ENCODE measurements around the gene UBE2E2.

The UBE2E2 gene

GRCh38 chr3:23192816-23193215, 10.3 kb upstream of the UBE2E2 start:
- FAIRE-seq (no peak), DNase-seq (ENCODE audit: low spot score) (no peak)

GRCh38 chr3:23193831-23194230, 9.3 kb upstream of the UBE2E2 start:
- FAIRE-seq = no peak
- no peak for DNase-seq (ENCODE audit: low spot score)

GRCh38 chr3:23198801-23199200, 4.3 kb upstream of the UBE2E2 start:
- DNase-seq (ENCODE audit: low spot score) = no peak
- FAIRE-seq = no peak

- DNase-seq (ENCODE audit: low spot score) = no peak
- FAIRE-seq = no peak
These were observed 3.5 kb upstream of the UBE2E2 start for GRCh38 chr3:23199649-23200048.

- FAIRE-seq (no peak), DNase-seq (ENCODE audit: low spot score) (no peak)
These were observed 1.8 kb upstream of the UBE2E2 start for GRCh38 chr3:23201154-23201838.

GRCh38 chr3:23202203-23202920, 765 bp upstream of the UBE2E2 start:
- no peak for DNase-seq (ENCODE audit: low spot score)
- peak; percentile 40 for FAIRE-seq

GRCh38 chr3:23203708-23204330, 692 bp downstream of the UBE2E2 start:
- peak; percentile 36 for DNase-seq (ENCODE audit: low spot score)
- no peak for FAIRE-seq

GRCh38 chr3:23206366-23206765, 3.2 kb downstream of the UBE2E2 start:
- DNase-seq (ENCODE audit: low spot score) (no peak), FAIRE-seq (no peak)

GRCh38 chr3:23209103-23209502, 6.0 kb downstream of the UBE2E2 start:
- FAIRE-seq (no peak), DNase-seq (ENCODE audit: low spot score) (no peak)

GRCh38 chr3:23209747-23210487, 6.8 kb downstream of the UBE2E2 start:
- DNase-seq (ENCODE audit: low spot score) (no peak), FAIRE-seq (no peak)

- FAIRE-seq (no peak), DNase-seq (ENCODE audit: low spot score) (no peak)
These were observed 10.7 kb downstream of the UBE2E2 start for GRCh38 chr3:23213813-23214212.

GRCh38 chr3:23217872-23218554, 14.9 kb downstream of the UBE2E2 start:
- FAIRE-seq (no peak), DNase-seq (ENCODE audit: low spot score) (no peak)

GRCh38 chr3:23219117-23219516, 16.0 kb downstream of the UBE2E2 start:
- DNase-seq (ENCODE audit: low spot score) = no peak

GRCh38 chr3:23219552-23219951, 16.4 kb downstream of the UBE2E2 start:
- FAIRE-seq (no peak), DNase-seq (ENCODE audit: low spot score) (no peak)

More at GRCh38 chr3:23219117-23219516, 16.0 kb downstream of the UBE2E2 start:
- no peak for FAIRE-seq

GRCh38 chr3:23221136-23221535, 18.0 kb downstream of the UBE2E2 start:
- FAIRE-seq (no peak), DNase-seq (ENCODE audit: low spot score) (no peak)

GRCh38 chr3:23232016-23232415, 28.9 kb downstream of the UBE2E2 start:
- FAIRE-seq (no peak), DNase-seq (ENCODE audit: low spot score) (no peak)

GRCh38 chr3:23232854-23233253, 29.7 kb downstream of the UBE2E2 start:
- FAIRE-seq (no peak), DNase-seq (ENCODE audit: low spot score) (no peak)

GRCh38 chr3:23235264-23235663, 32.1 kb downstream of the UBE2E2 start:
- FAIRE-seq (no peak), DNase-seq (ENCODE audit: low spot score) (no peak)

GRCh38 chr3:23236890-23237289, 33.8 kb downstream of the UBE2E2 start:
- FAIRE-seq = no peak
- DNase-seq (ENCODE audit: low spot score) = no peak

- FAIRE-seq (no peak), DNase-seq (ENCODE audit: low spot score) (no peak)
These were observed 35.0 kb downstream of the UBE2E2 start for GRCh38 chr3:23238156-23238555.

GRCh38 chr3:23238578-23238977, 35.5 kb downstream of the UBE2E2 start:
- DNase-seq (ENCODE audit: low spot score) (no peak), FAIRE-seq (no peak)
